Measurements from ENCODE around the gene PMEL. TPM values are rescaled to one million over a fixed set of nuclear protein-coding genes. Genes with fewer than 3 reads are reported as not detected.

Gene PMEL
- total RNA-seq, 6 experiments from 2014 or later: 0.47 to 1.3 (median 0.59) TPM

GRCh38 chr12:55931780-55932550, 33.9 kb downstream of the PMEL start:
- no peak for DNase-seq
- H3K36me3 Mint-ChIP-seq (ENCODE audit: low read depth): peaks cover 5% of the 10 kb centered on the region
- no peak for TF ChIP-seq CTCF (IDR thresholded peaks at IDR 0.05)
- H3K4me3 Mint-ChIP-seq: peak overlapping the region; percentile 91
- H3K27ac Mint-ChIP-seq: peak overlapping the region; percentile 92
- H3K4me1 Mint-ChIP-seq (ENCODE audit: low read depth): peaks cover 75% of the 10 kb centered on the region
- no peaks in the 10 kb centered on the region; the same call in 1 of the 2 replicates for H3K27me3 Mint-ChIP-seq (ENCODE audit: insufficient read depth)
- no peaks in the 10 kb centered on the region for H3K9me3 Mint-ChIP-seq

DNA sequence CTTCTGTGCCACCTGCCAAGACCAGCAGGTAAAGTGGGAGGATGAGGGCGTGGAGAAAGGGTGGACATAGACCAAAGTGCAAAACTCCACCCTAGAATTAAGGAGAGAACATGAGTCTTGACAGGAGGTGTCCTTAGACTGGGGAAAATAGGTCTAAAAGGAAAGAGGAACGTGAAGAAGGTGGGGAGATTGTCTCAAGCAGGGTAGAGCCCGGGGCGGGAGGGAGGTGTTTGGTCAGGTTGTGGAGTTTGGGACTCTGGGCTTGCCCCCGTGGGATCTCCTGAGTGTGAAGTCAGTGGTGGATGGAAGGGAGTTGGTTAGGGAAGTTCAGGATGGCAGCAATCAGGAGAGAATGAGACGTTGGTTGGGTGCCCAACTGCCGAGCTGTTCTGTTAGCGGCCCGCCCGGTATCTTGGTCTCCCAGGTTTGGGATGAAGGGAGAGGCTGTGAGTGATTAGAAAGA, 34.5 kb downstream of the PMEL start:
- H3K4me1 Mint-ChIP-seq (ENCODE audit: low read depth): peaks cover 71% of the 10 kb centered on the region
- H3K27me3 Mint-ChIP-seq (ENCODE audit: insufficient read depth): no peaks in the 10 kb centered on the region; the same call in 1 of the 2 replicates
- peak overlapping the region; percentile 92 for H3K27ac Mint-ChIP-seq
- H3K9me3 Mint-ChIP-seq: no peaks in the 10 kb centered on the region
- TF ChIP-seq CTCF (IDR thresholded peaks at IDR 0.05): no peak
- no peak for DNase-seq
- peak overlapping the region; percentile 91 for H3K4me3 Mint-ChIP-seq
- H3K36me3 Mint-ChIP-seq (ENCODE audit: low read depth): peaks cover 4% of the 10 kb centered on the region; the same call in 1 of the 2 replicates

DNA sequence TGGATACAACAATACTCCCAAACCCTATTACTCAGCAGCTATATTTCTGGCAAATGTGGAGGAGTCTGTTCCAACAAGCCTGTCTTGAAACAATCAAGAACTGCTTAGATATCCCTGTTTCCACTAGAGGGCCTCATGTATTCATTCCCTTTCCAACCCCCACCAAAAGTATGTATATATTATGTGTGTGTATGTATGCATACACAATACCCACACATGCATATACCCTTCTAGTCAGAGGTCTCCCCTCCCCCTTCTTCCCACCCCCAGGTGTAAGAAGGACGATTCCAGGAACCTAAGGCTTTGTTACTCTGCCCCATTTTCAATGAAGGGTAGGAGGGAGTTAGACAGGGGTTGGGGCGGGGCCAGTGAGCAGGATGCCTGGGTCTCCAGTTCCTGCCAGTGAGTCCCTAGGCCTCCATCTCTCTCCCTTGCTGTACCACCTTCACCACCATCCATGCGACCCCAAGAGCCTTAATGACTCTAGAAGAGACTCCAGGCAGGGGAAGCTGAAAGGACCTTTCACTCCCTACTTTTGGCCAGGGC, 35.0 kb downstream of the PMEL start, which contains the start of gene DGKA:
Gene DGKA, plus strand, starts transcription at position 392 of the 546 bp plus-strand sequence. CDS start 5,342 bp downstream, outside the sequence.
- Mint-ChIP-seq H3K27ac (peak within 1 kb of the TSS; percentile 92), H3K4me1 (ENCODE audit: low read depth) (peaks cover 71% of the 10 kb centered on the region), H3K9me3 (no peaks in the 10 kb centered on the region), H3K36me3 (ENCODE audit: low read depth) (peaks cover 4% of the 10 kb centered on the region; the same call in 1 of the 2 replicates), H3K27me3 (ENCODE audit: insufficient read depth) (no peaks in the 10 kb centered on the region; the same call in 1 of the 2 replicates), H3K4me3 (peak within 1 kb of the TSS; percentile 91)
- TF ChIP-seq CTCF (IDR thresholded peaks at IDR 0.05): peak; percentile 79
- DNase-seq: peak; percentile 71

DNA sequence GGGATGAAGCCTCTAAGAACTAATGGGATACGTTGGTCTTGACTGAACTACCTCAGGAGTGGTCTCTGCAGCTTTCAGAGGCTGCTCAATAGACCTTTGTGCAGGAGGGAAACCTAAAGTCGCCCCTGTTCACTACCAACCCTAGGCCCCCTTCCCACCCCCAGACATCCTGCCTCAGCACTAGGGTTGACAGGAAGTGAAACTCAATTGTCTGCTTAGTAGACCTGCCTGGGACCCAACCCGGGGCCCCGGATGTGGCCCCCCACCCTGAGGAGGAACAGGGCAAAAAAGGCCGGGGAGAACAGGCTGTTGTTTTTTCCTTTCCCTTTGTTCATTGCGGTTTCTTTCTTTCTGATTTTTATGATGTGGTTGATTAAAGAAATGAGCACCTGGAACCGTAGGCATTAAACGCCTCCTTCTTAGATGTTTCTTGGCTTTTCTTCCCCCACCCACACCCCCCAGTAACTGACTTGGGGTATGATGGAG, 36.5 kb downstream of the PMEL start:
- no peak for TF ChIP-seq CTCF (IDR thresholded peaks at IDR 0.05)
- H3K4me3 Mint-ChIP-seq: no peak overlapping the region
- H3K36me3 Mint-ChIP-seq (ENCODE audit: low read depth): peaks cover 10% of the 10 kb centered on the region
- no peaks in the 10 kb centered on the region for H3K9me3 Mint-ChIP-seq
- peaks cover 67% of the 10 kb centered on the region for H3K4me1 Mint-ChIP-seq (ENCODE audit: low read depth)
- H3K27ac Mint-ChIP-seq: no peak overlapping the region
- no peaks in the 10 kb centered on the region; the same call in 1 of the 2 replicates for H3K27me3 Mint-ChIP-seq (ENCODE audit: insufficient read depth)
- no peak for DNase-seq

GRCh38 chr12:55927588-55928502, 38.0 kb downstream of the PMEL start, which contains the start of gene PYM1:
PYM1 (minus strand) TSS chr12:55927894; CDS start chr12:55927761, 133 bp downstream.
- Mint-ChIP-seq H3K9me3 (no peaks in the 10 kb centered on the region), H3K27me3 (ENCODE audit: insufficient read depth) (peaks cover 1% of the 10 kb centered on the region), H3K27ac (peak within 1 kb of the TSS; percentile 99), H3K4me3 (peak within 1 kb of the TSS; percentile 99), H3K4me1 (ENCODE audit: low read depth) (peaks cover 59% of the 10 kb centered on the region), H3K36me3 (ENCODE audit: low read depth) (peaks cover 16% of the 10 kb centered on the region)
- DNase-seq: peak; percentile 65
- TF ChIP-seq CTCF (IDR thresholded peaks at IDR 0.05): no peak
